Activated gamma-delta T cell (primary cell): ENCODE results near the gene RPS6KA2.
"Not testable (repeated sequence)": the region's sequence is repeated elsewhere in the genome, so short reads cannot be mapped to it uniquely, and the experiment has no call there.

ENCODE experiments used
- DNase-seq: peaks from one replicate; lab custom pipeline; 2025; lab: John Stamatoyannopoulos, UW

RPS6KA2 gene

DNA sequence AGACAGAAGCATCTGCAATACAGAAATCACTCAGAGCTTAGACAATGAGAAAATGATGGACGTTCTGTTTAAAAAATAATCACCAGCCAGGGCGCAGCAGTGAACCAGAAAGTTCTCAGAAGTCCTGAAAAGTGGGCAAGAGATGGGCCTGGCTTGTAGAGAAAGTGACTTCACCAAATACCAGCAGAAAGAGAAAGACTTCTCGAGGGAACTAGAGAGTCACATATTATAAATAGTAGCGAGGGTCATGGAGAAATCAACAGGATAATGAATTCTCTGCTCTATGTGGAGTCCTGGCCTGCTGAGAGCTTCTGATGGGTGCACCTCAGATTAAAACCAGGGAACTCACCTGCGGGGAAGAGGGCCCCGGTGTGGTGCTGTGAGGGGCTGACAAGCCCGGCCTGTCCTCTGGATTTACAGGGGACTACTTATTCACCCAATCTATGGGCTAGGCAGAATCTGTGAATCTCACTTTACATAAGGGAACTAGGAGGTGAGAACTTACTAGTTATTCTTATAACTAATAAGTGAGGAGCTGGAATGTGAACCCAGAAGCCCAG, 35.0 kb downstream of the RPS6KA2 start:
- no peak for DNase-seq

DNA sequence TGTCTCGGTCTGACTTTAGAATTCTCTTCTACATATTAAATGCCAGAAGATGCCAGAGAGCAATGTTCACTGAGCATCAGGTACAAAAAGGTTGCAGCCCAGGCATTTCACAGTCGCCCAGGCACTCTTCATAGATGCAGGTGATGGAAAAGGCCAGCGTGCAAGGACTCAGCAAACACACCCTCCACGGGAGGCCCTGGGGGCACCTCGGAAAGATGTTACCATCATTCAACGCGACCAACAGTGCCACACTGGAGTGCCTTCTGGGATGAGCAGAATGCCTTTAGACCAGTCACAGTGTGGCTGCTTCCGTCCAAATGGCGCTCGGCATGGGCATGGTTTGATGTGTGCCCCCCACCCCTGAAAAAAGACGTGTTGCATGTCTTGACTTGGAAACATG, 36.0 kb downstream of the RPS6KA2 start:
- DNase-seq, result no peak

DNA sequence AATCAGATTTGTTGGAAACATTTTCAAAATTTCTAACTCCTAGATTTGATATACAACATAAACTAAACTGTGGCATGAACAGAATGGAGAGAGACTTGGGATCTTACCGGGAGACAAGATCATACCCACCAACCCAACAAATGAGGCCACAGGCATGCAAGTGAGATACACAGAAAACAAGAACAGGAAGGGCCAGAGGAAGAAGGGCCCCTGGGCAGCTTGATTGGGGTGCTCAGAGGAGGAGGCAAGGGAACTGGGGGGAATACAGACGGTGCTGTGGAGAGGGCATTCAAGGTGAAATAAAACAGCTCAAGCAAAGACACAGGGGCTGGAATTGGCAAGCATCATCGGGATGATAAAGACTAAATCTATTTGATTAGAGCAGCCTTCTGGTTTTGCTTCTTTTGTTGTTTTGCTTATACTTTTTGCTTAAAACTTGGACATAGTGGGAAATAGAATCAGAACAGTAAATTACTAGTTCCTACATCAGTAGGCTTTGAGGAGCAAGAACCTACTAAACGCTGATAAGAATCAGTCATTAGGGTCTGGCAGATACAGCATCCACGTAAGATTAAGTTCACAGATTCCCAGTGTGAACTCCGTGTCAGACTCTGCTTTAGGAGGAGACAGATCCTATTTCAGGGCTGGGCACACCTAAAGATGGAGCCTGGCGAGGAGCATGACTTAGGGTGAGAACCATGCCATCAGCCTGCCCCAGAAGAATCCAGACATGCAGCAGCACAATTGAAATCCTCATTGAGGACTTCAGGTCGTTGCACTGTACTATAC, 37.1 kb downstream of the RPS6KA2 start:
- DNase-seq, result no peak

DNA sequence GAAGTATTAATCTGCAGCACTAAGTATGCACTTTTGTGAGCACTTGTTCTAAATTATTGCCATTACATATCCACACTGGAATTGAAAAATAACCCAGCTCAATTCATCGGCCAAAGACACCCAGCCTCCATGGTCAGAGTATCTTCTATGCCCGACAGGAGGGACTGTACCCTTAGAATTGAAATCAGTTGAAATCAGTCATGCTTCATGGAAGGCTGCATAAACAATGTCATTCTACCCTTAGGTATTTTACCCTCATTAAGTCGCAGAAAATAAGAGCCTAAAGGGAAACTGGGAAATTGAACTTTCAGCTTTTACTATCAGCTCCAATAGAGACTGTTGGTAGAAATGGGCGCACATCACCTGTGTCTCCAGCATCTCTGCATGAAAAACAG, 37.7 kb downstream of the RPS6KA2 start:
- no peak for DNase-seq

DNA sequence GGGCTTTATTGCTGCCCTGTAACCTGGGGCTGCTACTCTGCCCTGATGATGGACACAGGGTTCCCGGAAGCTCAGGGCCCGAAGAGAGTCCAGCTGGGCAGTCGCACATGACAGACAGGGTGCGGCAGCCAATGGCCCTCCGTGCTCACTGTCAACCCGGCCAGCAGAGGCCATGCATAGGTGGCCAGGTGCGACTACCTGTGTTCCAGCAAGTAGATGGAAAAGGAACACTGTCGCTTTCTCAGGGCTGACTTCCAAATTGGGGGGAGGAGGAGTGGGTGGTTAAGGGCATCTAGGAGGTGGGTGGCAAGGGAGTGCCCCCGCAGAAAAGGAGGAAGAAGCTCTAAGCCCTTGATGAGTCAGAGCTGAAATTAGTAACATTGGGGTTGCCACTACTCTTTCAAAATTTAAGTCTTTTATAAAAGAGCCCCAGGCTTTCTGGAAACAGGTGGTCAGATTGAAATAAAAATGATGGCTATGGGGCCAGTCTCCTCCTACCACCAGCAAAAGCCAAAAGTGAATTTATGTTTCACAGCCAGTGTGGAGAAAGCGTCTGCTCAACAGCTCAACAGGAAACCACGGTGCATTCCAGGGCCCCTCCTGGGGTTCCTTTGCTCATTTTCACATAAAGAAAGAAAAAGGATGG, 38.2 kb downstream of the RPS6KA2 start:
- no peak for DNase-seq

DNA sequence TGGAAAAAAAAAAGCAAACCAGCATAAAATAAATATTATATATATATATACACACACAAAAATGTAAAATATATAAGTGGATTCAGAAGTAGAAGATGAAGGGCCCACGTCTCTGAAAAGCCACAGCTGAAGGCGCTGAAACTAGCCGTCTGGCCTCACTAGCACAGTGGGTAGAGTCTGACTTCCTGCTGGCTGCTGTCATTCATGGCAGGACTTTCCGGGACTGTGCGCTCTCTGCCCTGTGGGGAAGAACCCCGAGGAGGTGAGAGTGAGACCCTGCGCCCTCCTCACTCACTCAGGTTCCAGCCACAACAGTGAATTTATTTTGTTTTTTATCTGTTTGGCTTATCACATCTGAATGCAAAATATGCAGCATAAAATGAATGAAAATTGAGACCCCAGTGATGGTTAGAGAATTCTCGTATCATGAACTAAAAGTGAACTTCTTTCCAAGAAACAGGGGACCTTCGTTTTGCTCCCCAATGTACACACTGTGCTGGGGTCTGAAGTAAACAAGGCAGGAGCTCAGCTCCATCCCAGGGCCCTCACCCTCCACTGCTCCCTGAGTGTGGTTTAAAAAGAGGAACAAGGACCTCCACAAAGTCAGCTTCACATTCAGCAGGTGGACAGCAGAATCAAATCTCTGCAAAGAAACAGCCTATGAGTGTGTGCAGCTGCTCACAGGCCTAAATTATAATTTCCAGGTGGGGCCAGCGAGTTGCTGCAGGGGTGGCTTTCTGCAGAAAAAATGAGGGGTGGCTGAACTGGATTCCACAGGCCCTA, 39.2 kb downstream of the RPS6KA2 start:
- no peak for DNase-seq

DNA sequence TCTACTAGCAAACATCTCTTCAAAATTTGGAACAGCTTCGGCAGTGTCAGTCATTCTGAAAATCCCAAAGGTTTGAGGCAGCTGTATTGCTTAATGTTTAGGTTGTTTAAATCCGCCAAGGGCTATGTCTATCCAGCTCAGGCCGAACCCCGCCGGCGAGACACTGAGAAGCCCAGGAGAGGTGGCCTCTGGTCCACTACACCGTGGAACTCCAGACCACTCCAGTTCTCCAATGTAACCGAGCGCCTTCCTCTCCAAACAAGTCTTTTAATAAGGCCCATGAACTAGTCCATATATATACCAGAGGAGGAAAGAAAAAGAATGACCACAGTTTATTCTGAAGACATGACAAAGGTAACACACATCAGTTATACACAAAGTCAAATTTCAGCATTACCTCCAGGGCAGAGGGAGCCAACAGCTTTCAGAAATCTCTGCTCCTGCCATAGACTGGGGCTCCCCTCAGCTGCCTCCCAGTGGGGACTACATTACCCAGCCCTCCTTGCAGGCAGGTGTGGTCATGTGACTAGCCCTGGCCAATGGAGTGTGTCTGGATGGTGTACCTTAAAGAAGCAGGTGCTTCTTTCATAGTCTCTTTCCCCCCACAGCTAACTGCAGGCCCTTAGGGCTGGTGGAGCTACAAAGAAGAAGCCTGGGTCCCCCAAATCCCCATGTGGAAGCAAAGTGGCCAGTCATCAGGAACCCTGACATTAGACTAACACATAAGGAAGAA, 40.5 kb downstream of the RPS6KA2 start, which contains the start of gene RAMACL:
TSS of gene RAMACL (minus strand) at position 255 of the 733 bp plus-strand sequence. CDS start at position 54, 201 bp downstream.
- DNase-seq, result no peak

DNA sequence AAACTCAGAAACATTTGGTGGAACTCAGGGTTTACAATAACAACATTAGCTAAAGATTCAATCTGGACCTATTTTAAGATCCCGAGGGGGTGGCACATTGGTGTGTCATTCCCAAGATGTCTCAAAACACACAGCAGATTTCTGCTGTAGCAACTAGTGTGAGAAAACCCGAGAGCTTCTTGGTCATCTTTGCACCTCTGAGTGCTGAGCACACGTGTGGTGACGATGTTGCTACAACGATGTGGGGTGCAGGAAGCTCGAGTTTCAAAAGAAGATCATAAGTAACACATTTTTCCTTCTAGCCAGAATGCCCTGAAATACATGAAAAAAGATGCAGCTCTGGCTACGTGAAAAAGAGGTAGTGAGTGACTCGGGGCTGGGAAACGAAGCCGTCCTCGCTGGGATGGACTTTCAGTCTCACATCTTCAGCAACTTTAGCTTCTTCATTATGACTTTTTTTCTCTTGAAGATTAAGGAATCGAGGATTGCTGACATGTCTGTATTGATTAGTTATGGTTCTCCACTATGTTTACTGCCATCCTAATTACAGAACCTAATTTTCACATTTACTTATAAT, 42.1 kb downstream of the RPS6KA2 start:
- DNase-seq, result no peak

DNA sequence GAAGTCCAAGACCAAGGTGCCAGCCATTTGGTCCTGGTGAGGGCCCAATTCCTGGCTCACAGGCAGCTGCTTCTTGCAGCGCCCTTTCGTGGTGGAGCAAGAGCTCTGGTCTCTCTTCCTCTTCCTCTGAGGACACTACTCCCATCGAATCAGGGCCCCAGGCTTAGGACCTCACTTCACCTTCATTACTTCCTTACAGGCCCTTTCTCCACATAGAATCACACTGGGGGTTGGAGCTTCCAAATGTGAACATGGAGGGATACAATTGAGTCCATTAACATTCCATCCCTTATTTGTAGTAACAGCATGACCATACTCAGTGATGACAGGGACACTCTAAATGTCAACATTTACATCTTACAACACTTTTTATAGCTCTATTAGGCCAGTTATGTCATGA, 42.9 kb downstream of the RPS6KA2 start:
- DNase-seq, result no peak

DNA sequence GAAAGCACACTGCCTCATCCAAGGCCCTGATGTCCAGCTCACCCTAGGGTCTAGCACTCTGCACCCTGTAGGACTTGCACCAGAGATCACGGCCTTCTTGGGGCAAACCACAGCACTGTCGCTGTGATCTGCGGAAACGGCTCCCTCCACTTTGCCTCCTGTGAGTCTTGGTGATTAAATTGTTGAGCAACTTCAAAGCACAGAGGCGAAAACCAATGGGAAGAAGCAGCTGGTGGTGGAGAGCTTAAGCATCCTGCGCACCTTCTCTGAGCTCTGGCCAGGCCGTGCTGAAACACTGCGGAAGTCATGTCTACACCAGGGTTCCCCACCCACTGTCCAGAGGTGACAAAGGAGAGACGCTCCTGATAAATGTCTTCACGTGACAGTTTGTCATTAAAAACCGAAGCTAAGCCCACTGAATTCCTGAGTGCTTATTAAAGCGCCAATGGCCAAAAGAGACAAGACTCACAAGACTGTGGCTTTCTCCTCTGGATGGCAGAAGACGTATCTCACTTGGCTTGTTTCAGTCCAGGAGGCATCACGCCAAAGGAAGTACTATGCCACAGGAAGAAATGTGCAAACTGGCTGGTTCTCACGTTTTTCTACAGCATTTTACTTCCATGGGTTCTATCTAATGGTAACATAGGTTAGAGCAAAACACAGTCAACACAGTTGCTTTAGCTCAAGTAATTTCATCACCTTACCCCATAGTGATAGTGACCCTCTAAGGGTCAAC, 43.7 kb downstream of the RPS6KA2 start:
- DNase-seq, result no peak

DNA sequence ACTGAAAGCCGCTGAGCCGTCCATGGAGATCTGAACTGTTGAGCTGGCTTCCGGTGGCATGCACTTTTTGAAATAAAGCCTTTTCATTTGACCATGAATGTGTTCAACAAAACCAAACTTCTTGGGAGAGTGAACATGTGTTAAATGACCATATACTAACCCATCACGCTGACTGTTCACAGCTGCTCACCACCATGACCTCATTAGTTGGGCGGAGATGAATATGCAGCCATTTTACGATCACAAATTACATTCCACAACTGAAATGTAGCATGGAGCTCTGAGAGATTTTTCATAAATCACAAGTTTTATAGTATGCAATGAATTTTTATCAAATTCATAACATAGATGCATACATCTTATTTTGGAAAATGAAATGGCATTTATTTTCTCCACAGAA, 44.8 kb downstream of the RPS6KA2 start:
- no peak for DNase-seq

DNA sequence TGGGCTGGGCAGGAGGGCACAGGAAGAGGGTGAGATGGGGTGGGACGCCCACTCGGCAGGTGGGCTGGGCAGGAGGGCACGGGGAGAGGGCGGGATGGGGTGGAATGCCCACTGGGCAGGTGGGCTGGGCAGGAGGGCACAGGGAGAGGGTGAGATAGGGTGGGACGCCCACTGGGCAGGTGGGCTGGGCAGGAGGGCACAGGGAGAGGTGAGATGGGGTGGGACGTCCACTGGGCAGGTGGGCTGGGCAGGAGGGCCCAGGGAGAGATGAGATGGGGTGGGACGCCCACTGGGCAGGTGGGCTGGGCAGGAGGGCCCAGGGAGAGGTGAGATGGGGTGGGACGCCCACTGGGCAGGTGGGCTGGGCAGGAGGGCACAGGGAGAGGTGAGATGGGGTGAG, 45.2 kb downstream of the RPS6KA2 start:
- not testable (repeated sequence) for DNase-seq

DNA sequence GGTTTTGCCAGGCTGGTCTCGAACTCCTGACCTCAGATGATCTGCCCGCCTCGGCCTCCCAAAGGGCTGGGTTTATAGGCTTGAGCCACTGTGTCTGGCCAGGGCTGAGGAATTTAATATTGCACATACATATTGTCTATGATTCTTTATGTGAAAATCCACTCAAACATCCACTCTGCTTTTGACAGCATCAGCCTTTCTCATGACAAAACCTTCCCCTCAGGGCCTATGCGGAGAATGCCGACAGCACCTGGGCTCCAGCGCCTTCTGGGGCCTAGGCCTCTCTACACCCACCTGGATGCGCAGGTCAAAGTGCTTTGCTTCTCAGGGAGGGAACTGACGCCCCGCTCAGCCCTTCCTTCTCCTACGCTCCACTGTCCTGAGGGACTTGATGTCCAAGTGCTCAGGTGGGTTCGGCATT, 46.0 kb downstream of the RPS6KA2 start:
- DNase-seq, result no peak

DNA sequence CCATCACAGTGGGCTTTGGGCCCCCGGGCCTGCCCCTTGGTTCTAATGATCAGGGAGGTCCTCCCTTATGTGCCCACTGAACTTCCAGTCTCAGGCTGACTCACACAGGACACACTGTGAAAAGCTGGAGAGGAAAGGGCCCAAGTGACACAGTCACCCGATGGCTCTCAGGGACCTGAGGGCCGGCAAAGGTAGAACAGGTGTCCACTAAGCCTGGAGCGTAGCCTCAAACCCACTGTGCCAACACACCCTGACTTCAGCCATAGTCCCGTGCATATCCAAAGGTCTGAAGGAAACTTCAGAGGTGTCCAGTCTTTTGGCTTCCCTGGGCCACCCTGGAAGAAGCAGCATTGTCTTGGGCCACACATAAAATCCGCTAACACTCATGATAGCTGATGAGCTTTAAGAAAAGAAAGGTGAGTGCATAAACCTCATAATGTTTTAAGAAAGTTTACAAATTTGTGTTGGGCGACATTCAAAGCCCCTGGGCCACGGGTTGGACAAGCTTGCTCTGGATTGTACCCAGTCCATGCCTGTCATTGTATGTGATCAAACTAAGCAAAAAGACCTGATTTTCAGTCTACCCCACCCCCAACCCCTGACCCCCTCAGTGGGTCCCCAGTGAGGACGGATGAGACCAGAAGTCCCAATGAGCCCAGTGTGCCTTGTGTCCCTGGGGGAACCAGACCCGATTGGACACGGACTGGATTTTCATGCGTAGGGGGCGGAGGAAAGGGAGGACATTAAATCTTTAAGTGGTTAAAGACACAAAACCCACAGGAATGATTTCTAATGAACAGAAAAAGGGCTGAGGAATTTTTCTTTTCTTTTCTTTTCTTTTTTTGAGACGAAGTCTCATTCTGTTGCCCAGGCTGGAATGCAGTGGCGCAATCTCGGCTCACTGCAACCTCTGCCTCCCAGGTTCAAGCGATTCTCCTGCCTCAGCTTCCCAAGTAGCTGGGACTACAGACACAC, 46.7 kb downstream of the RPS6KA2 start:
- no peak for DNase-seq

DNA sequence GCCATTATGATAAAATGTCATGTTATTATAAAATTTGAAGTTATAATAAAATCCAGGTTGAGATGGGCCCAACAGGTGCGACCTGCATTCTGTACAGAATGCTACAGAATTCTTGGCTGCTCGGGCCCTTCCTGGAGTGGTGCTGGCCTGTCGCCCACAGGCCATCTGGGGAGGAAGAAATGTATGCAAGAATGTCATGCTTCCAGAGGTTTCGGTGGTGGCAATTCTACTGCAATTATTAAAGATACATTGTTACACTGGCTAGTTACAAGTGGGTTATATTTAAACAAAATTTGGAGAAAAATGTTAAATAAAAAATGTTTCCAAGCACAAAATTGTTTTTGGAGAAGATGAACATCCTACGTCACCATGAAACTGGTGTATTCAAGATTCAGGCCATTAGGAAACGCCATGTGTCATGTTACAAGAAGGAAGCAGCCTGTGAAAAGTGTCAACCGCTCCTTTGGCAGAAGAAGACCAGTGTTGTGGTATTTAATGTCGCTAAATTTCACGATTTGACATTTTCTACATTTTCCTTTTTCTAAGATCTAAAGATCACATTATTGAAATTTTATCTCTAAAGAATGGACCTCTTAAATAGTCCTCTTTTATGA, 47.7 kb downstream of the RPS6KA2 start:
- no peak for DNase-seq

DNA sequence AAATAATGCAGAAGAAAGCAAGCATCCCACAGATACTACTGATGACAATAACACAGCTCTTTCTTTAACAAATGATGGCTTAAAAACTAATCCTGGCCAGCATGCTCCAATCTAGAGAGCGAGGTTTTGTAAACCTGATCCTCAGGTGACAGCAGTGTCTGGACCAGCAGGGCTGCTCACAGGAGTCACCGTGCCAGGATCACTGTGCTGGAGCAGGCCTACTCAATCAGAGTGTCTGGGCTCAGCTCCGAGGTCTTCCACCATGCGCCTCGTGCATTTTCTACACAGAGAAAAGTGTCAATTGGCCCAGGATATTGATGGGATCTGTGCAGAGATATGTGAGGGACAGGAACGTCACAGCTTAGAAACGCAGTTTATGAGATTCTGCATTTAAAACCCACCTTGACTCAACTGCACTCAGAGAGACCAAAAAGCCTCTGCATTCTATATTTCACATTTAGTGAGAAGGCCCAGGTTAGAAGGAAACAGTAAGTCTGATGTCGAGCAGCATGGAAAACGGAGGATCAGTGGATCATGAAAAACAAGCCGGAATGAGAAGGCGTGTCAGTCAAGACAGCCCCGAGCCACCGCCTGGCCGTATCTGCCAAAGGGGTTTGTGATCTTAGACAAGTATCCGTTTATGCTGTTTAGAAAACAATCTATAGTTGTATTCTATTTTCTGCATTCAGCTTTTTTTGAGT, 48.4 kb downstream of the RPS6KA2 start:
- DNase-seq, result no peak

DNA sequence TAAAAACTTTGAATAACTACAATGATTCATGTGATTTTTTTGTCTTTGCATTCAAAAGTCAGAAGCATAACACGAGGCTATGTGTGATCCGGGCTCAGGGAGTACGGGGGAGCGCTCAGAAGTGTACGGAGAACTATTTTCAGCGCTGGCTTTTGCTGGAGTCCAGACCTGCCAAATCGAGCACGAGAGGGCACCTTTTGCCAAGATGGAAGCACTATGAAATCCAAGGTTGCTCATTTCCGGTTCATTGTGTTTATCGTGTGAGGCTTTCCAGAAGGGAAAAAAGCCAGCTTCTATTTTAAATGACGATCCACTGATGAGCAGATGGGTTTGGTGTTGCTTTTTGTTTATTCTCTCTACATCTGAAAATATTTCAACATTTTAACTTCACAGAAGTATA, 51.8 kb downstream of the RPS6KA2 start:
- DNase-seq, result no peak

DNA sequence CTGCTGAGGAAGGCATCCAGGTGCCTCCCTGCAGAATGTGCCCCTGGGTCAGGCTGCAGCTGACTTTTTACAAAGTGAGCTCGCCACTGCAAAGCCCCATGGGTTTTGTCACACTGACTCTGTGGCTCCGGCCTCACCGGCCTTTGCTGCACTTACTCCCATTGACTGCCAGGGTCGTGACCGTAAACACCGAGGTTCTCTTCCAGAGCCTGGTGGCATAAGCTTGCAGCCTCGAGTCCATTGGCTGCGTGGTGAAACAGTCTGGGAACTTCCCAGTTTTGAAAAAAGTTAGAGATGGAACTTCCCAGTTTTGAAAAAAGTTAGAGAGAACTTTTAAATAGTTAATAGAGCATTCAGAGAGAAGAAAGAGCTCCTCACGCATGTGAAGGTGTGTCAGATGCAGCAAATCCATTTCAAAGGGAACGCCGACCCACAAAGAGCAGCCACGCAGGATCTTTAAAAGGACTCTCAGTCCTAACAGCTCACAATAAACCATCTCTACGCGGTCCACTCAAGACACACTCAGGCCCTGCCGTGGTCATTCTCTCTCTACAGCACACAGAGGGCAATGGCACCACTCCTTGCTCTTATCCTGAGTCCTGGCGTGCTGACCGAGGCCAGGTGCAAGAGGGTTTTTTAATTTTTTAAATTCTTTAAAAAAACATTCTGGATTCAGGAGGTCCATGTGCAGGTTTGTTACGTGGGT, 53.4 kb downstream of the RPS6KA2 start:
- no peak for DNase-seq
